ENCODE results near the gene GALNT2.

Gene GALNT2

GRCh38 chr1:230117694-230118093 is 50.7 kb downstream of the GALNT2 start:
- no peak overlapping the region for H2BK15ac ChIP-seq (replicated peaks; ENCODE audit: low read depth)
- H3K4me3 ChIP-seq (ENCODE audit: low read length) = no peak overlapping the region
- H3K27ac ChIP-seq (ENCODE audit: low read depth, low read length) = no peak overlapping the region
- no peak overlapping the region for H3K4me2 ChIP-seq (ENCODE audit: low read length)
- no CpG with 5 or more reads among the region's 6 CpGs for WGBS (ENCODE audit: extremely low coverage, insufficient coverage, low lambda C conversion rate)
- no peak overlapping the region for H2AK5ac ChIP-seq (ENCODE audit: low read length)
- H4K8ac ChIP-seq (ENCODE audit: low read depth, low read length) = no peak overlapping the region
- H3K23ac ChIP-seq (ENCODE audit: low read length) = no peak overlapping the region
- no peaks in the 10 kb centered on the region for H3K4me1 ChIP-seq (ENCODE audit: control insufficient read depth, low read depth, low read length)
- H3K27me3 ChIP-seq (ENCODE audit: insufficient read depth, low read length, poor library complexity) = no peaks in the 10 kb centered on the region
- DNase-seq = no peak
- H2BK5ac ChIP-seq (ENCODE audit: low read length) = no peak overlapping the region
- H3K79me1 ChIP-seq (ENCODE audit: low read length) = peaks cover 2% of the 10 kb centered on the region
- no peak overlapping the region for H3K56ac ChIP-seq (ENCODE audit: low read length)
- no peak overlapping the region for H2BK120ac ChIP-seq (ENCODE audit: low read depth, low read length)
- no peak overlapping the region for H3K9ac ChIP-seq (ENCODE audit: low read length)
- no peaks in the 10 kb centered on the region for H3K79me2 ChIP-seq (ENCODE audit: control insufficient read depth, insufficient read depth, low read length)
- H4K5ac ChIP-seq (ENCODE audit: low read length) = no peak overlapping the region
- H3K36me3 ChIP-seq (ENCODE audit: control insufficient read depth, insufficient read depth, low read length) = no peaks in the 10 kb centered on the region
- H3K18ac ChIP-seq (ENCODE audit: low read length) = no peak overlapping the region
- no peak overlapping the region for H3K4ac ChIP-seq (ENCODE audit: low read depth, low read length)

DNA sequence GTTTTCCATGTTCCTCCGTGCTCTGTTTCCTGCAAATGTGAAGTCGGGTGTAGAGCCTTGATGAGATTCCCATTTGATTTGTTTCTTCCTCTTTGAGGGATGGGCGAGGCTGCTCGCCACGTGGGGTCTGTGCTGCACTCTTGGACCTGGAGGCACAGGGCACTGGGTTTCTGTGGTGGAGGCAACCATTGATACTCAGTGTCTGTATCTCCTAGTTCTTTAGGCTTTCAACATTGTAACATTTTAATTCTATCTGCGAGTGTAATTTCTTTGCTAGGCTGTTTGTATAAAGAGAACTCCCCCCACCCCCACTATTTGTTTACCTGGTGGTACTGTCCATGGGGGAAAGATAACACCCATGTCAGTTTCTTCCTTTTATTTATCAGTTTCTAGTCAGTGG is 52.3 kb downstream of the GALNT2 start:
- no peak for DNase-seq
- no peaks in the 10 kb centered on the region for H3K4me1 ChIP-seq (ENCODE audit: control insufficient read depth, low read depth, low read length)
- H3K9ac ChIP-seq (ENCODE audit: low read length) = no peak overlapping the region
- no peak overlapping the region for H3K27ac ChIP-seq (ENCODE audit: low read depth, low read length)
- no peak overlapping the region for H3K4ac ChIP-seq (ENCODE audit: low read depth, low read length)
- H4K5ac ChIP-seq (ENCODE audit: low read length) = no peak overlapping the region
- no peak overlapping the region for H4K8ac ChIP-seq (ENCODE audit: low read depth, low read length)
- no peaks in the 10 kb centered on the region for H3K79me2 ChIP-seq (ENCODE audit: control insufficient read depth, insufficient read depth, low read length)
- H2BK15ac ChIP-seq (replicated peaks; ENCODE audit: low read depth) = no peak overlapping the region
- H3K4me2 ChIP-seq (ENCODE audit: low read length) = no peak overlapping the region
- WGBS (ENCODE audit: extremely low coverage, insufficient coverage, low lambda C conversion rate) = no CpG with 5 or more reads among the region's 6 CpGs
- no peak overlapping the region for H3K23ac ChIP-seq (ENCODE audit: low read length)
- H3K27me3 ChIP-seq (ENCODE audit: insufficient read depth, low read length, poor library complexity) = no peaks in the 10 kb centered on the region
- H3K79me1 ChIP-seq (ENCODE audit: low read length) = no peaks in the 10 kb centered on the region
- H3K56ac ChIP-seq (ENCODE audit: low read length) = no peak overlapping the region
- no peak overlapping the region for H2BK120ac ChIP-seq (ENCODE audit: low read depth, low read length)
- H3K4me3 ChIP-seq (ENCODE audit: low read length) = no peak overlapping the region
- H3K18ac ChIP-seq (ENCODE audit: low read length) = no peak overlapping the region
- no peak overlapping the region for H2AK5ac ChIP-seq (ENCODE audit: low read length)
- no peaks in the 10 kb centered on the region for H3K36me3 ChIP-seq (ENCODE audit: control insufficient read depth, insufficient read depth, low read length)
- no peak overlapping the region for H2BK5ac ChIP-seq (ENCODE audit: low read length)

DNA sequence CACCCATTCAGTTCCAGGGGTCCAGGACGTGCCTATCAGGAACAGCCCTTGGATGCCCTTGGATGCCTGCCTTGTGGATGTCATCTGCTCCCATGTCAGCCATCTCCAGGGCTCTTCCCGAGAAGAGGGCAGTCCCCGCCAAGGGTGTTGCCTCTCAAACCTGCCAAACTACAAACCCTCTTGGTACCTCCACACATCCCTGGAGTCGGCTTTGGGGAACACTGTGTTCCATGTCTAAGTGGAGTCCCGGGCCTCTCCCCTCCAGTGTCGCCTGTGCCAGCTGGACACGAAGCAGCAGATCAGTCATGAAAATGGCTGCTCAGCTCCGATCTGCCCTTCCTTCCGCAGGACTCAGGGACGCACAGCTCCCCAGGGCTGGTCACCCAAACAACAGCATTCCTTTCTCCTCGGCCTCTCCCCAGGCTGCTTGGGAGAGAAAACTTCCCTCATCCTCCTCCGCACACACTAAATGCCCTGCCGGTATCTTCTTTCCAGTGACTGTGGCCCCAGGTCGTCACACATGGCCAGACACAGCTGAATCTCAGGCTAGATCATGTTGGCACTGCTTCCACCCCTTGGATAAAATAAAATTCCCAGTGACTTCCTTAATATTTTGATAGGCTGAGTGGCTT is 53.4 kb downstream of the GALNT2 start:
- no peak for DNase-seq
- Histone ChIP-seq H2BK120ac (ENCODE audit: low read depth, low read length) (no peak overlapping the region), H3K36me3 (ENCODE audit: control insufficient read depth, insufficient read depth, low read length) (no peaks in the 10 kb centered on the region), H3K4me1 (ENCODE audit: control insufficient read depth, low read depth, low read length) (no peaks in the 10 kb centered on the region), H3K18ac (ENCODE audit: low read length) (no peak overlapping the region), H4K5ac (ENCODE audit: low read length) (no peak overlapping the region), H3K56ac (ENCODE audit: low read length) (no peak overlapping the region), H3K4me3 (ENCODE audit: low read length) (no peak overlapping the region), H3K79me1 (ENCODE audit: low read length) (no peaks in the 10 kb centered on the region), H2BK15ac (replicated peaks; ENCODE audit: low read depth) (no peak overlapping the region), H3K9ac (ENCODE audit: low read length) (no peak overlapping the region), H2BK5ac (ENCODE audit: low read length) (no peak overlapping the region), H2AK5ac (ENCODE audit: low read length) (no peak overlapping the region), H3K27me3 (ENCODE audit: insufficient read depth, low read length, poor library complexity) (no peaks in the 10 kb centered on the region), H3K23ac (ENCODE audit: low read length) (no peak overlapping the region), H3K4ac (ENCODE audit: low read depth, low read length) (no peak overlapping the region), H3K79me2 (ENCODE audit: control insufficient read depth, insufficient read depth, low read length) (no peaks in the 10 kb centered on the region), H3K27ac (ENCODE audit: low read depth, low read length) (no peak overlapping the region), H3K4me2 (ENCODE audit: low read length) (no peak overlapping the region), H4K8ac (ENCODE audit: low read depth, low read length) (no peak overlapping the region)
- no CpG with 5 or more reads among the region's 14 CpGs for WGBS (ENCODE audit: extremely low coverage, insufficient coverage, low lambda C conversion rate)

GRCh38 chr1:230120921-230121381 is 53.9 kb downstream of the GALNT2 start:
- no peaks in the 10 kb centered on the region for H3K27me3 ChIP-seq (ENCODE audit: insufficient read depth, low read length, poor library complexity)
- no peak overlapping the region for H2BK5ac ChIP-seq (ENCODE audit: low read length)
- H2BK15ac ChIP-seq (replicated peaks; ENCODE audit: low read depth) = no peak overlapping the region
- no peak overlapping the region for H4K5ac ChIP-seq (ENCODE audit: low read length)
- no peaks in the 10 kb centered on the region for H3K4me1 ChIP-seq (ENCODE audit: control insufficient read depth, low read depth, low read length)
- H3K23ac ChIP-seq (ENCODE audit: low read length) = no peak overlapping the region
- no peak overlapping the region for H3K18ac ChIP-seq (ENCODE audit: low read length)
- no peaks in the 10 kb centered on the region for H3K79me2 ChIP-seq (ENCODE audit: control insufficient read depth, insufficient read depth, low read length)
- H4K8ac ChIP-seq (ENCODE audit: low read depth, low read length) = no peak overlapping the region
- no peak overlapping the region for H2BK120ac ChIP-seq (ENCODE audit: low read depth, low read length)
- H3K4me3 ChIP-seq (ENCODE audit: low read length) = no peak overlapping the region
- no peak overlapping the region for H3K27ac ChIP-seq (ENCODE audit: low read depth, low read length)
- no peak overlapping the region for H3K4ac ChIP-seq (ENCODE audit: low read depth, low read length)
- no peaks in the 10 kb centered on the region for H3K36me3 ChIP-seq (ENCODE audit: control insufficient read depth, insufficient read depth, low read length)
- H2AK5ac ChIP-seq (ENCODE audit: low read length) = no peak overlapping the region
- no peak overlapping the region for H3K4me2 ChIP-seq (ENCODE audit: low read length)
- no peak overlapping the region for H3K9ac ChIP-seq (ENCODE audit: low read length)
- DNase-seq = peak; percentile 57
- H3K79me1 ChIP-seq (ENCODE audit: low read length) = no peaks in the 10 kb centered on the region
- WGBS (ENCODE audit: extremely low coverage, insufficient coverage, low lambda C conversion rate) = no CpG with 5 or more reads among the region's 9 CpGs
- H3K56ac ChIP-seq (ENCODE audit: low read length) = no peak overlapping the region

GRCh38 chr1:230121950-230122349 is 54.9 kb downstream of the GALNT2 start:
- Histone ChIP-seq H3K27me3 (ENCODE audit: insufficient read depth, low read length, poor library complexity) (no peaks in the 10 kb centered on the region), H3K4me3 (ENCODE audit: low read length) (no peak overlapping the region), H2AK5ac (ENCODE audit: low read length) (no peak overlapping the region), H3K79me1 (ENCODE audit: low read length) (no peaks in the 10 kb centered on the region), H3K79me2 (ENCODE audit: control insufficient read depth, insufficient read depth, low read length) (peaks cover 2% of the 10 kb centered on the region), H3K18ac (ENCODE audit: low read length) (no peak overlapping the region), H3K4ac (ENCODE audit: low read depth, low read length) (no peak overlapping the region), H3K9ac (ENCODE audit: low read length) (no peak overlapping the region), H2BK5ac (ENCODE audit: low read length) (no peak overlapping the region), H2BK15ac (replicated peaks; ENCODE audit: low read depth) (no peak overlapping the region), H3K4me2 (ENCODE audit: low read length) (no peak overlapping the region), H3K36me3 (ENCODE audit: control insufficient read depth, insufficient read depth, low read length) (no peaks in the 10 kb centered on the region), H3K56ac (ENCODE audit: low read length) (no peak overlapping the region), H2BK120ac (ENCODE audit: low read depth, low read length) (no peak overlapping the region), H4K8ac (ENCODE audit: low read depth, low read length) (no peak overlapping the region), H4K5ac (ENCODE audit: low read length) (no peak overlapping the region), H3K23ac (ENCODE audit: low read length) (no peak overlapping the region), H3K27ac (ENCODE audit: low read depth, low read length) (no peak overlapping the region), H3K4me1 (ENCODE audit: control insufficient read depth, low read depth, low read length) (peaks cover 8% of the 10 kb centered on the region)
- DNase-seq = no peak
- WGBS (ENCODE audit: extremely low coverage, insufficient coverage, low lambda C conversion rate) = no CpG with 5 or more reads among the region's 4 CpGs

All from mesendoderm (in vitro differentiated cells).